NB4 (cell line): Measurements from ENCODE around the gene C10orf105.

Source experiments
- MAX ChIP-seq: IDR thresholded peaks from 2 replicates; pipeline ENCODE4 v1.6.1; 2011; ENCODE audit warnings: low read depth, low read length
- POLR2A ChIP-seq: IDR thresholded peaks from 2 replicates; pipeline ENCODE4 v1.6.1; 2011; ENCODE audit warnings: mild to moderate bottlenecking; ENCODE audit not compliant: insufficient read length; ENCODE audit errors: extremely low read depth
- TF ChIP-seq, protein P1 (sequence below): IDR thresholded peaks from one replicate; pipeline ENCODE4 v1.5.1; 2012; ENCODE audit warnings: low read depth, low read length

GRCh38 chr10:71683301-71683700 is 36.3 kb downstream of the C10orf105 start:
- TF ChIP-seq, protein P1, sequence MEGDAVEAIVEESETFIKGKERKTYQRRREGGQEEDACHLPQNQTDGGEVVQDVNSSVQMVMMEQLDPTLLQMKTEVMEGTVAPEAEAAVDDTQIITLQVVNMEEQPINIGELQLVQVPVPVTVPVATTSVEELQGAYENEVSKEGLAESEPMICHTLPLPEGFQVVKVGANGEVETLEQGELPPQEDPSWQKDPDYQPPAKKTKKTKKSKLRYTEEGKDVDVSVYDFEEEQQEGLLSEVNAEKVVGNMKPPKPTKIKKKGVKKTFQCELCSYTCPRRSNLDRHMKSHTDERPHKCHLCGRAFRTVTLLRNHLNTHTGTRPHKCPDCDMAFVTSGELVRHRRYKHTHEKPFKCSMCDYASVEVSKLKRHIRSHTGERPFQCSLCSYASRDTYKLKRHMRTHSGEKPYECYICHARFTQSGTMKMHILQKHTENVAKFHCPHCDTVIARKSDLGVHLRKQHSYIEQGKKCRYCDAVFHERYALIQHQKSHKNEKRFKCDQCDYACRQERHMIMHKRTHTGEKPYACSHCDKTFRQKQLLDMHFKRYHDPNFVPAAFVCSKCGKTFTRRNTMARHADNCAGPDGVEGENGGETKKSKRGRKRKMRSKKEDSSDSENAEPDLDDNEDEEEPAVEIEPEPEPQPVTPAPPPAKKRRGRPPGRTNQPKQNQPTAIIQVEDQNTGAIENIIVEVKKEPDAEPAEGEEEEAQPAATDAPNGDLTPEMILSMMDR, result no peak
- TF ChIP-seq POLR2A (no peak), MAX (no peak)
